ENCODE data around the gene FBXW11. TPM values are rescaled to one million over a fixed set of nuclear protein-coding genes. Genes with fewer than 3 reads are reported as not detected.

Gene FBXW11
- total and polyA plus RNA-seq, 2 of the 13 experiments (the other 11 are each of a cell fraction or from before 2014, with no cell fraction given): 31.7 to 53.6 TPM

- no peak for TF ChIP-seq FOXP4 (CRISPR knock-in tag; IDR thresholded peaks at IDR 0.05)
- 0 out of 2 replicates have a peak, but pooled peaks have one; percentile 26 for TF ChIP-seq ZBTB44 (CRISPR knock-in tag; IDR thresholded peaks at IDR 0.05)
- TF ChIP-seq ZNF543 (CRISPR knock-in tag; IDR thresholded peaks at IDR 0.05): no peak
- TF ChIP-seq PCBP2 (optimal IDR thresholded peaks at IDR 0.05; ENCODE audit: low read depth, low read length, poor library complexity, severe bottlenecking): no peak
- no peak for TF ChIP-seq SIN3B (IDR thresholded peaks at IDR 0.05; ENCODE audit: low read length)
- TF ChIP-seq ZNF441 (CRISPR knock-in tag; IDR thresholded peaks at IDR 0.05; ENCODE audit: borderline replicate concordance): no peak
- TF ChIP-seq ZNF691 (CRISPR knock-in tag; IDR thresholded peaks at IDR 0.05; ENCODE audit: borderline replicate concordance, low read depth): 0 out of 2 replicates have a peak, but pooled peaks have one; percentile 46
- no peak for TF ChIP-seq ZUFSP (CRISPR knock-in tag; IDR thresholded peaks at IDR 0.05; ENCODE audit: borderline replicate concordance)
- no peak for TF ChIP-seq NR1H2 (CRISPR knock-in tag; IDR thresholded peaks at IDR 0.05; ENCODE audit: borderline replicate concordance, low read depth)
- TF ChIP-seq ZNF318 (CRISPR knock-in tag; IDR thresholded peaks at IDR 0.05): no peak
These were observed 1.0 kb upstream of the FBXW11 start (continued) for GRCh38 chr5:172007175-172008110.

All from HepG2 (cell line).